SJSA1 (cell line): ENCODE measurements around the gene NPAS2. TPM values are rescaled to one million over a fixed set of nuclear protein-coding genes. Genes with fewer than 3 reads are reported as not detected.

ENCODE experiments used
- DNase-seq, 2 experiments: peaks; one replicate each; pipeline ENCODE4 v3.0.0-alpha.2; 2015 to 2020; ENCODE audit warnings: low spot score in 2 of 2, low read depth in 1 of 2
- H3K27ac ChIP-seq: fragments of 250-450 bp; sonication (Bioruptor Pico); 2 replicates; pipeline ENCODE4 v1.5.1; 2020; ENCODE audit warnings: mild to moderate bottlenecking, moderate library complexity
- H3K27me3 ChIP-seq: fragments of 250-450 bp; sonication (Bioruptor Pico); replicated peaks from 2 replicates; pipeline ENCODE4 v1.5.1; 2020; ENCODE audit warnings: mild to moderate bottlenecking, moderate library complexity
- H3K36me3 ChIP-seq: fragments of 250-450 bp; sonication (Bioruptor Pico); 2 replicates; pipeline ENCODE4 v1.5.1; 2020; ENCODE audit warnings: mild to moderate bottlenecking
- H3K4me1 ChIP-seq: fragments of 250-450 bp; sonication (Bioruptor Pico); replicated peaks from 2 replicates; pipeline ENCODE4 v1.6.1; 2021; ENCODE audit warnings: mild to moderate bottlenecking
- H3K4me3 ChIP-seq: fragments of 250-450 bp; sonication (Bioruptor Pico); 2 replicates; pipeline ENCODE4 v1.5.1; 2020; ENCODE audit warnings: mild to moderate bottlenecking
- H3K9me3 ChIP-seq: fragments of 250-450 bp; sonication (Bioruptor Pico); replicated peaks from 2 replicates; pipeline ENCODE4 v1.5.1; 2020; ENCODE audit warnings: mild to moderate bottlenecking
- total RNA-seq: library from RNA; depleted of rRNA; stranded (reverse); fragments of >200 nt; shearing (Covaris generic); gene quantifications from 2 replicates; pipeline ENCODE4 v1.2.3, GENCODE V29; 2014

NPAS2 gene
- total RNA-seq, 1 experiment from 2014 or later: 4.0 TPM

GRCh38 chr2:100936972-100937542 lies 117.1 kb downstream of the NPAS2 start:
- no peak for DNase-seq

GRCh38 chr2:100938031-100939026 lies 118.4 kb downstream of the NPAS2 start:
- Histone ChIP-seq H3K4me1 (peaks cover 8% of the 10 kb centered on the region), H3K4me3 (no peak overlapping the region), H3K27ac (no peak overlapping the region), H3K9me3 (no peaks in the 10 kb centered on the region), H3K27me3 (no peaks in the 10 kb centered on the region), H3K36me3 (0 out of 2 replicates have a peak, but pooled peaks cover 3% of the 10 kb centered on the region)
- DNase-seq: no peak

More at GRCh38 chr2:100936972-100937542, 117.1 kb downstream of the NPAS2 start:
- H3K9me3 ChIP-seq: no peaks in the 10 kb centered on the region
- H3K27ac ChIP-seq: no peak overlapping the region
- H3K4me1 ChIP-seq: peaks cover 8% of the 10 kb centered on the region
- no peak overlapping the region for H3K4me3 ChIP-seq
- 0 out of 2 replicates have a peak, but pooled peaks cover 3% of the 10 kb centered on the region for H3K36me3 ChIP-seq
- H3K27me3 ChIP-seq: no peaks in the 10 kb centered on the region

GRCh38 chr2:100939445-100939844 lies 119.5 kb downstream of the NPAS2 start:
- Histone ChIP-seq H3K27ac (no peak overlapping the region), H3K36me3 (0 out of 2 replicates have a peak, but pooled peaks cover 3% of the 10 kb centered on the region), H3K4me1 (peaks cover 8% of the 10 kb centered on the region), H3K9me3 (no peaks in the 10 kb centered on the region), H3K4me3 (no peak overlapping the region), H3K27me3 (no peaks in the 10 kb centered on the region)
- DNase-seq: no peak

- H3K27ac ChIP-seq: no peak overlapping the region
- no peaks in the 10 kb centered on the region for H3K9me3 ChIP-seq
Measured at GRCh38 chr2:100940240-100940639, 120.3 kb downstream of the NPAS2 start.

GRCh38 chr2:100940766-100941645 lies 121.1 kb downstream of the NPAS2 start:
- Histone ChIP-seq H3K4me1 (peaks cover 8% of the 10 kb centered on the region), H3K9me3 (no peaks in the 10 kb centered on the region), H3K36me3 (0 out of 2 replicates have a peak, but pooled peaks cover 3% of the 10 kb centered on the region), H3K4me3 (no peak overlapping the region), H3K27ac (no peak overlapping the region), H3K27me3 (no peaks in the 10 kb centered on the region)
- DNase-seq: no peak

More at GRCh38 chr2:100940240-100940639, 120.3 kb downstream of the NPAS2 start:
- no peak overlapping the region for H3K4me3 ChIP-seq
- 0 out of 2 replicates have a peak, but pooled peaks cover 3% of the 10 kb centered on the region for H3K36me3 ChIP-seq
- H3K4me1 ChIP-seq: peaks cover 8% of the 10 kb centered on the region
- no peak for DNase-seq
- no peaks in the 10 kb centered on the region for H3K27me3 ChIP-seq

GRCh38 chr2:100941646-100942240 lies 121.8 kb downstream of the NPAS2 start:
- Histone ChIP-seq H3K27me3 (no peaks in the 10 kb centered on the region), H3K4me1 (peaks cover 8% of the 10 kb centered on the region), H3K9me3 (no peaks in the 10 kb centered on the region), H3K27ac (no peak overlapping the region), H3K36me3 (0 out of 2 replicates have a peak, but pooled peaks cover 3% of the 10 kb centered on the region), H3K4me3 (no peak overlapping the region)
- DNase-seq: peak in 1 of 2 experiments; percentile 14

GRCh38 chr2:100944617-100945432 lies 124.9 kb downstream of the NPAS2 start:
- H3K36me3 ChIP-seq: 0 out of 2 replicates have a peak, but pooled peaks cover 3% of the 10 kb centered on the region
- no peaks in the 10 kb centered on the region for H3K27me3 ChIP-seq
- H3K4me3 ChIP-seq: no peak overlapping the region
- no peaks in the 10 kb centered on the region for H3K9me3 ChIP-seq
- no peak overlapping the region for H3K27ac ChIP-seq
- no peak for DNase-seq
- H3K4me1 ChIP-seq: peaks cover 8% of the 10 kb centered on the region

GRCh38 chr2:100945433-100945740 lies 125.4 kb downstream of the NPAS2 start:
- no peaks in the 10 kb centered on the region for H3K27me3 ChIP-seq
- no peak overlapping the region for H3K27ac ChIP-seq
- DNase-seq: no peak
- H3K4me3 ChIP-seq: no peak overlapping the region
- no peaks in the 10 kb centered on the region for H3K36me3 ChIP-seq
- H3K4me1 ChIP-seq: peaks cover 8% of the 10 kb centered on the region
- H3K9me3 ChIP-seq: no peaks in the 10 kb centered on the region

GRCh38 chr2:100945930-100946607 lies 126.1 kb downstream of the NPAS2 start:
- no peak for DNase-seq
- Histone ChIP-seq H3K27ac (no peak overlapping the region), H3K27me3 (no peaks in the 10 kb centered on the region), H3K36me3 (no peaks in the 10 kb centered on the region), H3K9me3 (no peaks in the 10 kb centered on the region), H3K4me3 (no peak overlapping the region), H3K4me1 (peaks cover 5% of the 10 kb centered on the region)

- Histone ChIP-seq H3K4me3 (no peak overlapping the region), H3K27ac (no peak overlapping the region), H3K9me3 (no peaks in the 10 kb centered on the region), H3K4me1 (no peaks in the 10 kb centered on the region), H3K27me3 (no peaks in the 10 kb centered on the region), H3K36me3 (no peaks in the 10 kb centered on the region)
- no peak for DNase-seq
Measured at GRCh38 chr2:100948942-100949811, 129.2 kb downstream of the NPAS2 start.

GRCh38 chr2:100952512-100952911 lies 132.6 kb downstream of the NPAS2 start:
- H3K36me3 ChIP-seq: no peaks in the 10 kb centered on the region
- H3K9me3 ChIP-seq: no peaks in the 10 kb centered on the region
- H3K27me3 ChIP-seq: no peaks in the 10 kb centered on the region
- no peak overlapping the region for H3K4me3 ChIP-seq
- peaks cover 2% of the 10 kb centered on the region; the same call in 1 of the 2 replicates for H3K4me1 ChIP-seq
- no peak for DNase-seq
- H3K27ac ChIP-seq: no peak overlapping the region
